GM10266 (cell line): Measurements from ENCODE around the gene KRIT1.

ENCODE experiments used
- DNase-seq: peaks from one replicate; pipeline ENCODE4 v3.0.0; 2012; ENCODE audit errors: extremely low spot score
- TF ChIP-seq, protein P1 (sequence below): IDR thresholded peaks from 2 replicates; pipeline ENCODE4 v1.5.1; 2012; ENCODE audit warnings: mild to moderate bottlenecking, low read depth; ENCODE audit not compliant: control insufficient read depth, insufficient read depth; ENCODE audit errors: missing control alignments

Gene KRIT1

DNA sequence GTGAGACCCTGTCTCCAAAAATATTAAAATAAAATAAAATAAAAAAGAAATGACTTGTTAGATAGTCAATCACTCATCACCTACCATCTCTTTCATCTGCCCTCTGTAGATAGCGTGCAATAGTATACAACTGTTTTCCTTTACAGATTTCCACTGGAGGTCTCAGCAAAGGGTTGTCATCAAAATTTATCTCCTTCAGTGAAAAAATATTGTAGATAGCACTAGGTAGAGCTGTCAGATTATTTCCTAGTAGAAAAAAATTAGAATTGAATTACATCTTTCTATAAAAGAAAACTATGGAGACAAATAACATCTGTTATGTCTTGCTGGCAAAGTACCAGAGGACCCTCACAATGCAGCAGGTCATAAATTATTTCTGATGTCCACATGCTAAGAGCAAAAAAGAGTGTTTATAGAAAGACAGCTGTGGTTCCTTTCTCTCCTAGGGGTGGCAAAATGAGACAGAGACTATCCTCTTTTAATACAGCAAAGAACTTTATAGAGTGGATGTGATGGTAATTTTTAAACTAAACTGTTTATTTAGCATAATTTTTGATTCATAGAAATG, 95.2 kb downstream of the KRIT1 start:
- DNase-seq: no peak
- TF ChIP-seq, protein P1, sequence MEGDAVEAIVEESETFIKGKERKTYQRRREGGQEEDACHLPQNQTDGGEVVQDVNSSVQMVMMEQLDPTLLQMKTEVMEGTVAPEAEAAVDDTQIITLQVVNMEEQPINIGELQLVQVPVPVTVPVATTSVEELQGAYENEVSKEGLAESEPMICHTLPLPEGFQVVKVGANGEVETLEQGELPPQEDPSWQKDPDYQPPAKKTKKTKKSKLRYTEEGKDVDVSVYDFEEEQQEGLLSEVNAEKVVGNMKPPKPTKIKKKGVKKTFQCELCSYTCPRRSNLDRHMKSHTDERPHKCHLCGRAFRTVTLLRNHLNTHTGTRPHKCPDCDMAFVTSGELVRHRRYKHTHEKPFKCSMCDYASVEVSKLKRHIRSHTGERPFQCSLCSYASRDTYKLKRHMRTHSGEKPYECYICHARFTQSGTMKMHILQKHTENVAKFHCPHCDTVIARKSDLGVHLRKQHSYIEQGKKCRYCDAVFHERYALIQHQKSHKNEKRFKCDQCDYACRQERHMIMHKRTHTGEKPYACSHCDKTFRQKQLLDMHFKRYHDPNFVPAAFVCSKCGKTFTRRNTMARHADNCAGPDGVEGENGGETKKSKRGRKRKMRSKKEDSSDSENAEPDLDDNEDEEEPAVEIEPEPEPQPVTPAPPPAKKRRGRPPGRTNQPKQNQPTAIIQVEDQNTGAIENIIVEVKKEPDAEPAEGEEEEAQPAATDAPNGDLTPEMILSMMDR: no peak

DNA sequence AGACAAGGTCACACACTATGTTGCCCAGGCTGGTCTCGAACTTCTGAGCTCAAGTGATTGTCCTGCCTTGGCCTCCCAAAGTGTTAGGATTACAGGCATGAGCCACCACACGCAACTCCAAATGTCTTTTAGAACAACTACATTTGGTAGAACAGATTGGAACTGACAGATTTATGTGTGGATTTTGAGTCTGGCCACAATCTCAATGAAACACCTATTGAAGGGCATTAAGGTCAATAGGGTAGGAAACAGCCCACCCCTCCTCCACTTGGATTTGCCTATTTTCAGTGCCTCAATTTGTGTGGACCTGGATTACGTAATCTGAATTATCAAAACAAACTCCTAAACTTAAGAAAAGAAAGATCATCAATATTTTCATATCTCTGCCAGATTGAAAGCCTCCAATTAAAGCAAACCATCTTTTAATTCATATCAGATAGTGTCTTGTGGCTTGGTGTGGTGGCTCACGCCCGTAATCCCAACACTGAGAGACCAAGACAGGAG, 95.9 kb downstream of the KRIT1 start:
- DNase-seq: no peak

More for the DNA sequence above, 95.9 kb downstream of the KRIT1 start:
- TF ChIP-seq, protein P1: no peak
